ENCODE measurements around the gene NUP188.

The NUP188 gene

GRCh38 chr9:129008986-129009583 is 61.6 kb downstream of the NUP188 start:
- DNase-seq, result no peak

GRCh38 chr9:129009584-129010141 is 62.2 kb downstream of the NUP188 start:
- no peak for DNase-seq

GRCh38 chr9:129010267-129010975 is 62.9 kb downstream of the NUP188 start:
- DNase-seq, result no peak

DNA sequence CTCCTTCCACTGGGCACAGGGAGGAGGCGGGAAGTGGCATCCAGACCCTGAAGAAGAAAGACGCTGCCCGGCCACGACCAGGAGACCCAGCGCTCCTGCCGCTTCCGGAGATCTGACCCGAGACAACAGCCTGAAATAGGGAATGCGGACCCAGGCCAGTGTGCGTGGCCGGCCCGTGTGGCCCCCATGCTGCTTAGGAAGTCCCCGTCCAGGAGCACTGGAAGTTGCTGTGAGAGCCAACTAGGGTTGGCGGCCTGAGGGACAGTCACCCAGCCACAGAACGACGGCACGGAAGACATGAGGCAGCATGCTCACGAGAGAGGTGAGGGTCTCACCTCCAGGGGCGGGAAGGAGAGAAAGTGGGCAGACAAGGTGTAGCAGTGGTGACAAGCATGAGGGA is 63.7 kb downstream of the NUP188 start:
- DNase-seq, result no peak

GRCh38 chr9:129011761-129012181 is 64.3 kb downstream of the NUP188 start:
- no peak for DNase-seq

DNA sequence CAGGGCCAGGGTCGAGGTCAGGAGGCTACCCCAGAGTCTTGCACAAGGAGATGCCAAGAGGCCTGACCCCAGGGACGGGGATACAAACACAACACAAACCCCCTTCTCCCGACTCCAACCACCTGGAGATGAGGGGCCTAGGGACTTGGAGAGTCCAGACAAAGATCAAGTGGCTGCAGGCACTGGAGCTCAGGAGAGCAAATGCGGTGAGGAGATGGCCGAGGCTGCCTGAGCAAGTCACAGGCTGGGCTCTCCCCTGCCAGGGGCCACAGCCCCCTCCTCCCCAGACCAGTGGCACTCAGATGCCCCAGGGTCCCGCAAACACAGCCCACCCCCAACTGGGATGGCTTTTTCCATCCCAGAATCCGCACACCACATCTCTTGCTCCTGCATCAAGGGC is 64.8 kb downstream of the NUP188 start:
- no peak for DNase-seq

- DNase-seq, result no peak
Measured at GRCh38 chr9:129012893-129013448, 65.5 kb downstream of the NUP188 start.

DNA sequence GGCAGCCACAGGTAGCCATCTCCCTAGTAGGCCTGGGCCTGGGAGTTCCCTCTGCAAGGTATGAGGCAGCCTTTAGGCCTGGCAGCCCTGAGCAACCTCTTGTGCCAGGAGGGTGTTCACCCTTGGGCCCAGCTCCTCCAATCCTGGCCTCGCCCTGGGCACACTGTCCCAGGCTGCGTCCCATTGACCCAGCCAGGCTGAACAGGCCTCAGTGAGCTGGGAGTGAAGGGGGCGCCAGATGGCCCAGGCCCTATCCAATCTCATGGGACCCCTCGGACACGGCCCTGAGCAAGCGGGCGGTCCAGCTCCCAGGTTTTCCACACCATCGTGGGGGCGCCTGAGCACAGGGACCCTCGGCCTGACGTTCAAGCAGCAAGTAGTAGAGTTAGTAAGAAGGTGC is 66.2 kb downstream of the NUP188 start:
- DNase-seq, result no peak

- DNase-seq, result no peak
Measured at GRCh38 chr9:129014124-129014523, 66.6 kb downstream of the NUP188 start.

DNA sequence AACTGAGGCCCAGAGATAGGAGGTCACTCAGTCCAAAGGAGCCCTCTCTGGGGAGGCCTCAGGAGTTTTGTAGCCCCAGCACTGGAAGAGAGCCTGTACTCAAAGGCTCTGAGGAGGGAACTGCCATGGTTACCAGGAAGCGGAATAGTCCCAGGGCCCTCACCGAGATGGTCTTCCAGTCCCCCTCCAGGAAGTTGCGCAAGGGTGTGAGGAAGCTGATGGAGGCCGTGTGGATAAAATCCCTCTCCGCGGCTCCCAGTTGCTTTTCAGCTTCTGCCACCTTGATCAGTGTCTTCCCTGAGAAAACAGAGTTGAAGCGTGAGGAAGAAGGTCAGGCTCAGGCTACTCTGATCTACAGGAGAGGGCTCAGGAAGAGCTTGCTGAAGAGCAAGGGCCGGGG is 67.1 kb downstream of the NUP188 start:
- no peak for DNase-seq

DNA sequence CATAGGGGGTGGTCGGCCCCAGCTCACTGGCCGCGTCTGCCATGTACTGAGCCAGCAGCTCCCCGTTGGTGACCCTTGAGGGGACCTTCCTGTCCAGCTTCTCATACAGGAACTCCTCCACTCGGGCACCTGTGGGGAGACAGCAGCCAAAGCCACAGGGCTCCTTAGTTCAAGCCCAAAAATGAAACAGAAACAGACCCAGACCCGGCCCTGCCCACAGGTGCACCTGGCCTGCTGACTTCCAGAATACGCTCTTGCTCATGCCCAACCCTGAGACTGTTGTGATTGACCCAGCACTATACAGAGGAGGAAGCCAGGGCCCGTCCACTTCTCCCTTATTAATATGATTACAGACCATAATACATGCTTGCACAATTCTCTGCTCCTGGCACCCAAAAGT is 73.6 kb downstream of the NUP188 start:
- no peak for DNase-seq

- no peak for DNase-seq
Measured at GRCh38 chr9:129022037-129022436, 74.5 kb downstream of the NUP188 start.

GRCh38 chr9:129023036-129023907 is 75.8 kb downstream of the NUP188 start:
- no peak for DNase-seq

- DNase-seq, result no peak
Measured at GRCh38 chr9:129023908-129024233, 76.4 kb downstream of the NUP188 start.

GRCh38 chr9:129026442-129027223 is 79.1 kb downstream of the NUP188 start:
- DNase-seq, result no peak

DNA sequence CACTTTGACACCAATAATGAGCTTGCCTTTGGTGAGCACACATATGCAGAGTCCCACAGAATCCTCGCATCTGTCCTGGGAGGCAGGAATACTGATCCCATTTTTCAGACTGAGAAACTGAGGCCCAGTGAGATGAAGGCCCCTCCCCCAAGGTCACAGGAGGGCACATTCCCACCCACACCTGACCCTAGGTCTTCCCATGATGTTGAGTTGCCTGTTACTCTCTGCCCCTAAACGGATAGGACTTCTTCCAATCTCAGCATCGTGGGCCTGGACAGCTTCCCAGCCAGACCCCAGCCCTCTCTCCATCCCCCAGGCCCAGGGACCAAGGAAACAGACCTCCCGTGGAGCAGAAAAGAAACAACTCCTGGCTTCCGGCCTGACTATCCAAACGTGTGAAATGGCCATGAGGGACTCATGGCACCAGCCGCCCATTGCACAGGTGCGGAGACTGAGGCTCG is 79.8 kb downstream of the NUP188 start:
- no peak for DNase-seq

DNA sequence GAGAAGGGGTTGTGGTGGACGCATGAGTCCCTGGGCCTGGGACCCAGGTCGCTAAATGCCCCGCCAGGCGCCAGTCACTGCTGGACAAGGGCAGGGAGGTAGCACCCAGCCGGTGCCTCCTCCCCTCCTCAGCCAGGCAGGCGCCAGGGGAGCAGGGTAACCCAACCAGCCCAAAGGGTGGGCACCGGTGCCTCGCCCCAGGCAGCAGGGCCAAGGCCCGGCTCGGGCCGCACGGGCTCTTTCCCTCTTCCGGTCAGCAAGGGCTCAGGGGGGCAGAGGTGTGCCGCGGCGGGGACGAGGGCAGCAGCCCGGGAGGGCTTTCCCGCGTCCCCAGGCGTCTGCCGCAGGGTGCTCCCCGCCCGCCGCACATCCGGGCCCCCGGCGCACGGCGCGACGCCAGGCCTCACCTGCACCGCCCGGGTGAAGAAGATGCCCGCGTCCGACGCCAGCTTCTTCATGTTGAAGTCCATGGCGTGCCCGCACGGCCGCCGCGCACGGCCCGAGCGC is 80.2 kb downstream of the NUP188 start:
- peak; percentile 67 for DNase-seq

DNA sequence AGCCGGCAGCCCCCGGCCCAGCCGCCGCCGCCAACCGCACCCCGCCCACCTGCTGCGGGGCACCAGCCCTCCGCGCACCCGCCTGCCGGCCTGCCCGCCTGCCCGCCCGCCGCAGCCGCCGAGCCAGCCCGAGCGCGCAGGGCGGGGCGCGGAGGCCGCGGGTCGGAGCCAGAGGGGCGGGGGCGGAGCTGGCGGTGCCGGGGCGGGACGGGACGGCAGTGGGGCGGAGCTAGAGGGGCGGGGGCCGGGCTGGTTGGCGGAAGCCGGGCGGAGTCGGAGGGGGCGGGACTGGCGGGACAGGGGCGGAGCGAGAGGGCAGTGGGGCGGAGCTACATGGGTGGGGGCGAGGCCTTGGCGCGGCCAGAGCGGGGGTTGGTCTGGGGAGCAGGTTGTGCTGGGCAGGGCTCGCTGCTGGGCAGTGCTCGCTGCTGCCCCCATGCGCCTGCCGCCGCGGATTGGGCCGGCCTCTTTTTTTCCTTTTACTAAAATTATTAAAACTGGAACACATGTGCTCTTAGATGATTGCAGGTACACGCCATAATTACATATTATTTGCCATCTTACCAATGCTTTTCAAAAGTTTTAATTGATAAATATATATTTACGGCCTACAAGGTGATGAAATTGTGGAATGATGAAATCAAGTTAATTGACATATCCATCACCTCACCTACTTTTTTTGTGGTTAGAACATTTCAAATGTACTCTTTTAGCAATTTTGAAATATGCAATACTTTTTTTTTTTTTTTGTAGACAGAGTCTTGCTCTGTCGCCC is 80.9 kb downstream of the NUP188 start, which contains the start of gene SH3GLB2:
Gene SH3GLB2 (minus strand): TSS at position 140 of the 775 bp plus-strand sequence. CDS start 177 bp downstream, outside the sequence.
- peak; percentile 96 for DNase-seq

GRCh38 chr9:129030191-129030590 is 82.7 kb downstream of the NUP188 start:
- DNase-seq, result no peak

GRCh38 chr9:129031514-129031913 is 84.0 kb downstream of the NUP188 start:
- DNase-seq, result no peak

DNA sequence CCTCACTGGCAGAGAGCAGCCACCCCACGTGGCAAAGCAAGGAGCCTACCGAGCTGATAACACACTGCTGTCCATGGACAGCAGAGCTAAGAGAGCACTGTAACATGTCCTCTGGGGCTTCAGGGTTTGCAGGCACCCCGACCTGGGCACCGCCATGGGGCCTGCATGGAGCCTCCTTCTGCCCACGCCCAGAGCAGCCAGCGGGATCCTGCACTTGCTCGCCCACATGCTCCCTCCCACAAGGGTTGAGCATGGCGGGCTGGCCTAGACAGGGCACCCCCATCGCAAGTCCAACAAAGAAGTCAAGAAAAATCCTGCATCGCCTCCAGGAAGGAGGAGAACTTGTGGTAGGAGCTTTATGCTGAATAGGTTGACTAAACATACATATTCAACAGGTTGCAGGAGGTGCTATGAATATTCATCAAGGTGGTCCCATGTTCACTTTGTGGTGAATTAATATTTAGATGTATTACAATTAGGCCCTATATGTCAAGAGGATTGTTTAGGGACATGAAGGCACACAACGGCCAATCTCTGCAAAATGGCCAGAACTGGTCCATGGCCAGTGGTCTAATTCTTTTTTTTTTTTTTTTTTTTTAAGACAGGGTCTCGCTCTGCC is 85.2 kb downstream of the NUP188 start:
- DNase-seq, result no peak

Measured in 8988T (cell line).